DOHH2 (cell line): ENCODE measurements around the gene CNTN4.

Source experiments
- H3F3A ChIP-seq: fragments of 200-600 bp; sonication (generic), shearing (Covaris generic); 2 replicates; pipeline ENCODE4 v1.6.0; 2016; ENCODE audit warnings: antibody characterized with exemption, mild to moderate bottlenecking; ENCODE audit not compliant: control insufficient read depth, insufficient read depth
- H3K27ac ChIP-seq: fragments of 200-600 bp; sonication (generic); 2 replicates; pipeline ENCODE4 v1.5.1; 2014; ENCODE audit warnings: low read depth, mild to moderate bottlenecking, low read length, moderate library complexity
- H3K27me3 ChIP-seq: fragments of 200-600 bp; sonication (generic); 2 replicates; pipeline ENCODE4 v1.6.1; 2014; ENCODE audit warnings: mild to moderate bottlenecking, low read length, mixed read lengths; ENCODE audit not compliant: control insufficient read depth
- H3K36me3 ChIP-seq: fragments of 200-600 bp; sonication (generic); 2 replicates; pipeline ENCODE4 v1.6.1; 2014; ENCODE audit warnings: mild to moderate bottlenecking, low read length, moderate library complexity, mixed read lengths; ENCODE audit not compliant: control insufficient read depth
- H3K4me1 ChIP-seq: fragments of 200-600 bp; sonication (generic); 2 replicates; pipeline ENCODE4 v1.6.1; 2014; ENCODE audit warnings: mild to moderate bottlenecking, low read length, mixed read lengths; ENCODE audit not compliant: control insufficient read depth
- H3K4me2 ChIP-seq: fragments of 200-600 bp; sonication (generic); 2 replicates; pipeline ENCODE4 v1.6.0; 2014; ENCODE audit warnings: mild to moderate bottlenecking, low read length, moderate library complexity
- H3K4me3 ChIP-seq: fragments of 200-600 bp; sonication (generic); 2 replicates; pipeline ENCODE4 v1.5.1; 2014; ENCODE audit warnings: mild to moderate bottlenecking, low read length, mixed read lengths
- H3K79me2 ChIP-seq: fragments of 200-600 bp; sonication (generic); 2 replicates; pipeline ENCODE4 v1.6.1; 2014; ENCODE audit warnings: mild to moderate bottlenecking, low read length, mixed read lengths; ENCODE audit not compliant: control insufficient read depth
- H3K9me2 ChIP-seq: fragments of 200-600 bp; sonication (generic); replicated peaks from 2 replicates; pipeline ENCODE4 v1.6.1; 2014; ENCODE audit warnings: mild to moderate bottlenecking, low read length, mixed read lengths; ENCODE audit not compliant: control insufficient read depth
- H3K9me3 ChIP-seq: fragments of 200-600 bp; sonication (generic); 2 replicates; pipeline ENCODE4 v1.6.1; 2014; ENCODE audit warnings: antibody characterized with exemption, low read length, mixed read lengths; ENCODE audit not compliant: control insufficient read depth, insufficient read depth
- H4K20me1 ChIP-seq: fragments of 200-600 bp; sonication (generic); 2 replicates; pipeline ENCODE4 v1.6.0; 2014; ENCODE audit warnings: low read depth, mild to moderate bottlenecking, antibody characterized with exemption, low read length, moderate library complexity; ENCODE audit not compliant: control insufficient read depth, insufficient read depth
- CTCF ChIP-seq: fragments of 200-600 bp; sonication (generic); IDR thresholded peaks from one replicate; pipeline ENCODE4 v1.5.1; 2014; ENCODE audit warnings: antibody characterized with exemption, mild to moderate bottlenecking, low read depth, low read length; ENCODE audit not compliant: poor library complexity, severe bottlenecking
- EZH2phosphoT487 ChIP-seq: fragments of 200-600 bp; sonication (generic); IDR thresholded peaks from 2 replicates; pipeline ENCODE4 v1.6.1; 2017; ENCODE audit warnings: borderline replicate concordance, mild to moderate bottlenecking, antibody characterized with exemption, low read length, moderate library complexity, mixed read lengths

Gene CNTN4

GRCh38 chr3:3080309-3080708 is 981.6 kb downstream of the CNTN4 start:
- Histone ChIP-seq H3F3A (no peaks in the 10 kb centered on the region), H3K4me3 (no peak overlapping the region), H3K4me1 (no peaks in the 10 kb centered on the region), H3K36me3 (no peaks in the 10 kb centered on the region), H3K27me3 (peaks cover 2% of the 10 kb centered on the region; the same call in 1 of the 2 replicates), H3K79me2 (no peaks in the 10 kb centered on the region), H3K9me2 (no peaks in the 10 kb centered on the region), H3K9me3 (no peaks in the 10 kb centered on the region), H3K27ac (no peak overlapping the region), H3K4me2 (no peak overlapping the region), H4K20me1 (no peaks in the 10 kb centered on the region)
- no peak for TF ChIP-seq EZH2phosphoT487
- TF ChIP-seq CTCF: no peak

- no peaks in the 10 kb centered on the region for H3K4me1 ChIP-seq
Observed at GRCh38 chr3:3081381-3082233, 982.9 kb downstream of the CNTN4 start.

GRCh38 chr3:3082234-3082924 is 983.7 kb downstream of the CNTN4 start:
- H3F3A ChIP-seq: no peaks in the 10 kb centered on the region
- H3K9me2 ChIP-seq: no peaks in the 10 kb centered on the region
- no peaks in the 10 kb centered on the region for H3K79me2 ChIP-seq
- no peaks in the 10 kb centered on the region for H4K20me1 ChIP-seq
- H3K4me1 ChIP-seq: no peaks in the 10 kb centered on the region
- peaks cover 2% of the 10 kb centered on the region; the same call in 1 of the 2 replicates for H3K27me3 ChIP-seq
- no peak overlapping the region for H3K4me3 ChIP-seq
- TF ChIP-seq EZH2phosphoT487 (no peak), CTCF (no peak)
- no peak overlapping the region for H3K27ac ChIP-seq
- H3K4me2 ChIP-seq: no peak overlapping the region
- H3K36me3 ChIP-seq: no peaks in the 10 kb centered on the region
- H3K9me3 ChIP-seq: no peaks in the 10 kb centered on the region

More at GRCh38 chr3:3081381-3082233, 982.9 kb downstream of the CNTN4 start:
- Histone ChIP-seq H3K36me3 (no peaks in the 10 kb centered on the region), H3K27ac (no peak overlapping the region), H3K4me2 (no peak overlapping the region), H3K9me3 (no peaks in the 10 kb centered on the region), H3K4me3 (no peak overlapping the region), H3F3A (no peaks in the 10 kb centered on the region), H3K79me2 (no peaks in the 10 kb centered on the region), H3K9me2 (no peaks in the 10 kb centered on the region), H4K20me1 (no peaks in the 10 kb centered on the region), H3K27me3 (peaks cover 2% of the 10 kb centered on the region; the same call in 1 of the 2 replicates)
- TF ChIP-seq EZH2phosphoT487: no peak
- TF ChIP-seq CTCF: no peak
